Stomach (tissue), 9 donors: ENCODE measurements around the gene ATG16L2. TPM values are rescaled to one million over a fixed set of nuclear protein-coding genes. Genes with fewer than 3 reads are reported as not detected.

ENCODE experiments used
- DNase-seq, 2 donors: peaks; one replicate each; pipeline versions ENCODE4 v3.0.0 to v3.0.0-alpha.2; 2013 to 2019
- H3K27ac ChIP-seq, 5 donors: fragments of 200-600 bp in 4 of 5; sonication (generic) in 4 of 5; one replicate each; pipeline ENCODE4 v1.5.1; 2013 to 2019; ENCODE audit warnings: mild to moderate bottlenecking in 1 of 5, moderate library complexity in 1 of 5
- H3K27me3 ChIP-seq, 3 donors: fragments of 200-600 bp; sonication (generic); one replicate each; pipeline ENCODE4 v1.5.1; 2017 to 2019; ENCODE audit warnings: mixed run types in 1 of 3
- H3K36me3 ChIP-seq, 4 donors: fragments of 200-600 bp; sonication (generic); 1 replicate in 3 of 4; 2 replicates in 1 of 4; pipeline ENCODE4 v1.5.1; 2016 to 2019
- H3K4me1 ChIP-seq, 4 donors: fragments of 200-600 bp; sonication (generic); one replicate each; pipeline ENCODE4 v1.5.1; 2016 to 2019
- H3K4me3 ChIP-seq, 4 donors: fragments of 200-600 bp; sonication (generic) in 3 of 4; one replicate each; pipeline ENCODE4 v1.5.1; 2016 to 2019; ENCODE audit warnings: mild to moderate bottlenecking in 1 of 4
- H3K9me3 ChIP-seq, 4 donors: fragments of 200-600 bp; sonication (generic); one replicate each; pipeline ENCODE4 v1.5.1; 2016 to 2019
- EP300 ChIP-seq: sonication (generic); formaldehyde crosslinking; IDR thresholded peaks from one replicate; pipeline ENCODE4 v1.6.1; 2017; ENCODE audit warnings: antibody characterized with exemption
- POLR2A ChIP-seq, 4 donors: fragments of 450-650 bp; IDR thresholded peaks; one replicate each; pipeline ENCODE4 v1.6.1; 2016; ENCODE audit warnings: antibody characterized with exemption in 4 of 4, control low read depth in 2 of 4, mild to moderate bottlenecking in 1 of 4, moderate library complexity in 1 of 4
- POLR2AphosphoS5 ChIP-seq, 3 donors: sonication (generic); formaldehyde crosslinking; IDR thresholded peaks; one replicate each; pipeline ENCODE4 v1.6.1; 2016; ENCODE audit warnings: antibody characterized with exemption in 3 of 3
- WGBS, 5 donors: extraction: QIAGEN DNeasy Blood & Tissue Kit in 3 of 5; methylation state at CpG; one replicate each; pipeline versions ENCODE4 v1.1.5 to v1.1.7; 2013 to 2018; 5-methylcytosine and 5-hydroxymethylcytosine counted together
- intact Hi-C: fragments of 100-400 bp; cut with DNase I; formaldehyde crosslinking; loops from one replicate; pipeline ENCODE4 v1.15.1; 2023; ENCODE audit warnings: low total_unique reads
- polyA plus RNA-seq, 3 donors: library from polyadenylated mRNA; stranded (reverse); fragments of 200-250 nt; gene quantifications; one replicate each; pipeline ENCODE4 v1.2.3, GENCODE V29; 2013
- total RNA-seq, 5 donors: library from RNA; depleted of rRNA; stranded (reverse); fragments of >200 nt; gene quantifications; one replicate each; pipeline versions ENCODE4 v1.1.0 to v1.2.3, GENCODE V29; 2014 to 2016
- TF ChIP-seq, protein P1 (sequence below), 7 experiments: fragments of 450-650 bp in 4 of 7; fragments of 200-600 bp in 3 of 7; sonication (generic) in 3 of 7; IDR thresholded peaks; one replicate each; pipeline ENCODE4 v1.5.1; 2016 to 2019; ENCODE audit warnings: antibody characterized with exemption in 7 of 7, control low read depth in 2 of 7, mild to moderate bottlenecking in 1 of 7
- donor health status: healthy with polysubstance abuse.
- donor health status: Bipolar disorder and iron deficiency.
- donor health status: healthy.

The ATG16L2 gene
- total and polyA plus RNA-seq, 8 donors = 13.0 to 266 (median 38.2) TPM

DNA sequence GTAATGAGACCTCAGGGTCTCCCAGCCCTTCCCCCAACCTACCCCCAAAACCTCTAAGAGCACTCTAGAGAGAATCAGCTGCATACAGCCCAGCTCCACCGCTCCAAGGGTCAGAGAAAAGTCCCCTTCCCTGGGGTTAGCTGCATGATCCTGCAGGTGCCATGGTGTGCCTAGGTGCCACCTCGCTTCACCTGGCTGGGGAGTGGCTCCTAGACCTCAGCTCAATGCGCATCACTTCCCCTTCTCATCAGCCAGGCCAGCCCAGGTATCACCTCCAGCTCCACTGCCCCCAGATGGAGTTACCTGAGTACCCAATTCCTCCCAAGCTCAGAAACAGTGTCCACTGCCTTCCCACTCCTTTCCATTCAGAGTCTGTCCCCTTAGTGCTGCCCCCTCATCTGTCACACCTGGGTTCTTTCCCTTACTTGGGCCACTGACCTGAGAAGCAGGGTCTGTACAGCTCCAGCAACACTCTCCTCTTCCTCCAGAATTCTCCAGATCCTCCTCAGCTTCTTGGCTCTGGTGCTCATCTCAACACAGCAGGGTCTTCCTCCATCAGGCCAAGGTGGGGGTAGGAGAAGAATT is 21.7 kb upstream of the ATG16L2 start:
- intact Hi-C loops = no loop called here
- Histone ChIP-seq H3K36me3 (no peaks in the 10 kb centered on the region), H3K4me3 (peak overlapping the region in 1 of 4 donors; percentile 63), H3K4me1 (peaks cover 33 to 66% (median 52%) of the 10 kb centered on the region in 4 donors), H3K27ac (peak overlapping the region in 4 of 5 donors; percentile 91 to 95 (median 93)), H3K27me3 (no peaks in the 10 kb centered on the region), H3K9me3 (no peaks in the 10 kb centered on the region)
- WGBS, 5 donors = 94 to 100% (median 96%) methylated on average over 2 to 3 of the region's 3 CpGs
- TF ChIP-seq POLR2A (IDR thresholded peaks at IDR 0.05) (no peak), EP300 (no peak), POLR2AphosphoS5 (IDR thresholded peaks at IDR 0.05) (no peak)
- TF ChIP-seq, protein P1, sequence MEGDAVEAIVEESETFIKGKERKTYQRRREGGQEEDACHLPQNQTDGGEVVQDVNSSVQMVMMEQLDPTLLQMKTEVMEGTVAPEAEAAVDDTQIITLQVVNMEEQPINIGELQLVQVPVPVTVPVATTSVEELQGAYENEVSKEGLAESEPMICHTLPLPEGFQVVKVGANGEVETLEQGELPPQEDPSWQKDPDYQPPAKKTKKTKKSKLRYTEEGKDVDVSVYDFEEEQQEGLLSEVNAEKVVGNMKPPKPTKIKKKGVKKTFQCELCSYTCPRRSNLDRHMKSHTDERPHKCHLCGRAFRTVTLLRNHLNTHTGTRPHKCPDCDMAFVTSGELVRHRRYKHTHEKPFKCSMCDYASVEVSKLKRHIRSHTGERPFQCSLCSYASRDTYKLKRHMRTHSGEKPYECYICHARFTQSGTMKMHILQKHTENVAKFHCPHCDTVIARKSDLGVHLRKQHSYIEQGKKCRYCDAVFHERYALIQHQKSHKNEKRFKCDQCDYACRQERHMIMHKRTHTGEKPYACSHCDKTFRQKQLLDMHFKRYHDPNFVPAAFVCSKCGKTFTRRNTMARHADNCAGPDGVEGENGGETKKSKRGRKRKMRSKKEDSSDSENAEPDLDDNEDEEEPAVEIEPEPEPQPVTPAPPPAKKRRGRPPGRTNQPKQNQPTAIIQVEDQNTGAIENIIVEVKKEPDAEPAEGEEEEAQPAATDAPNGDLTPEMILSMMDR (IDR thresholded peaks at IDR 0.05) = no peak
- peak in 1 of 2 donors; percentile 13 for DNase-seq

DNA sequence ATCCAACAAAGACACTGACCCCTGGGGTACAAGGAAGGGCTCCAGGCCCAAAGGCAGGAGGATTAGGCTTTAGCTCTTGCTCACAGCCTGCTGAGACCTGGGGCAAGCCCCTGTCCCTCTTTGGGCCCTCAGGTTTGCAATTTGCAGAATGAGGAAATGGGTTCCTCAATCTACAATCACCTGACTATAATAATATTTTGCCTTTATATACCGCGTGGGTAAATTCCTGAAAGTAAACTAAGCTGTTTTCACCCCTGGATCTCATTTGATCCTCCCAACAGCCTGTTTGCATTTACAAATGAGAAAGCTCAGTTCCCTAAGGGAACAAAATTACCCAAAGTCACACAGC is 21.2 kb upstream of the ATG16L2 start:
- H3K27me3 ChIP-seq = no peaks in the 10 kb centered on the region
- TF ChIP-seq POLR2A (IDR thresholded peaks at IDR 0.05) = no peak
- TF ChIP-seq EP300 = no peak
- TF ChIP-seq, protein P1 (IDR thresholded peaks at IDR 0.05) = no peak
- no peak for TF ChIP-seq POLR2AphosphoS5 (IDR thresholded peaks at IDR 0.05)
- 31 to 59% (median 46%) methylated on average over 2 of the region's 2 CpGs for WGBS, 5 donors
- peak overlapping the region in 3 of 4 donors; percentile 60 to 75 (median 63) for H3K4me3 ChIP-seq
- intact Hi-C loops = no loop called here
- H3K36me3 ChIP-seq = no peaks in the 10 kb centered on the region
- no peaks in the 10 kb centered on the region for H3K9me3 ChIP-seq
- DNase-seq = no peak
- H3K27ac ChIP-seq = peak overlapping the region; percentile 9 to 95 (median 91)
- peaks cover 29 to 61% (median 47%) of the 10 kb centered on the region in 4 donors for H3K4me1 ChIP-seq

DNA sequence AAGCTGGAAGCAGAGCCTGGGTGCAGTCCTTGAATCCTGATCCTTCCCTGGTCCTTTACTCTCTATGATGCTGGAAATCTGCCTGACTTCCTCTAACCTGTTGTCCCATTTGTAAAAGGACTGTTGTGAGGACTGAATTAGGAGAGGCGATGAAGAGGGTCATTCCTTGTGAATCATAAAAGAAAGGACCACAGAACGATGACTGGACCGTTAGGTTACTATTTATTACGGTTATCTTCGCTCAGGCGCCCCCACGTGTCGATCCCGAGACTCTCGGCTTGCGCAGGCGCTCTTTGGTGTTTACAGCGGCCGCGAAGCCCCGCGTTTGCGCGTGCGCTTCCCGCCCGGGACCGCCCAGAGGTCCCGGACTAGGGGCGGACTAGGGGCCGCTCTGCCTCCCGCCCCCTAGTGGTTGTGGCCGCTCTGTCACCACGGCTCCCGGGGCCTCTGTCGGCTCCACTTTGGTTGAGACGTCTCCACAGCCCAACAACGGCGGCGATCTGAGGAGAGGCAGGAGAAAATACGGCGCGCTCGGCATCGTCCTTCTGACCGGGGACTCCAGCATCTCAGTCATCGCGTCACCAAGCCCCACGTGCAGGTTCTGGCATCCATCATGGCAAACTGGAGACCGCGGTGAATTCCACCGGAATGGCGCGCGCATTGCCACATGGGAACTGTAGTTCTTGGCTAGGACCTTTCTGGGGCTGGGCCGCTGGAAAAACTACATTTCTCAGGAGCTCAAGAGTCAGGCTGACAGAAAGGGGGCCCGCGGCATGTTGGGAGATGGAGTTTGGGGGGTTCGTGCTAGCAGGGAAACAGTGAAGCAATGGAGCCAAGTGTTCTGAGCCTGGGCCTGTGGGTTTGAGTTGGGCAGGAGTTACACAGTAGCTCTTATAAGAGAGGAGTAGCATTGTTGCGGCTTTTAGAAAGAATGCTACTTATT is 20.5 kb upstream of the ATG16L2 start, which contains the start of gene STARD10:
STARD10 (minus strand) TSS at position 623 of the 943 bp plus-strand sequence. CDS start 12,866 bp downstream, outside the sequence.
- peaks cover 25 to 55% (median 41%) of the 10 kb centered on the region in 4 donors for H3K4me1 ChIP-seq
- no peaks in the 10 kb centered on the region for H3K36me3 ChIP-seq
- 1 to 3% (median 1%) methylated on average over 30 to 55 of the region's 55 CpGs for WGBS, 5 donors
- peak within 1 kb of the TSS; percentile 91 to 95 (median 94) for H3K27ac ChIP-seq
- no peaks in the 10 kb centered on the region for H3K9me3 ChIP-seq
- intact Hi-C loops = no loop called here
- peak within 1 kb of the TSS; percentile 59 to 75 (median 62) for H3K4me3 ChIP-seq
- TF ChIP-seq POLR2A (IDR thresholded peaks at IDR 0.05) (no peak), EP300 (no peak), POLR2AphosphoS5 (IDR thresholded peaks at IDR 0.05) (peak; percentile 34 to 82 (median 74))
- TF ChIP-seq, protein P1 (IDR thresholded peaks at IDR 0.05) = peak in 6 of 7 experiments; percentile 93 to 100 (median 98)
- peak; percentile 97 to 99 for DNase-seq
- no peaks in the 10 kb centered on the region for H3K27me3 ChIP-seq

DNA sequence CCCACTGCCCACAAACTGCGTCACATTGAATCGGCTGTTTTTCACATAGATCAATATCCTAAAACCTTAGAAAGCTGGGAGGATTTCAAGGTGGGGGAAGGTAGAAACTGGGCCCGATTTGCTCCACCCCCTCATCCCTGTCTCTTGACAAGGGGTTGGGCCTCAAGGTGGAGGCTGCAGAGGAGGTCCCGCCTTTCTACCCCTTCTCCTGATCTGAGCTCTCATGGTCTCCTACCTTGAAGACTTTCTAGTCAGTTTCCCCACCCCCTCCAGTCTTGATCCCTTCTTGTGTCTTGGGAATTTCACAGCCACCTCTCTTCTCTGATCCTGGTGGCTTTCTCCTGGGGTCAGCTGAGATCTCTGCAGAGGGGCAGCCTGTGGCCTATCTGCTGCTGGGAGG is 15.8 kb upstream of the ATG16L2 start:
- intact Hi-C loops = no loop called here
- Histone ChIP-seq H3K9me3 (no peaks in the 10 kb centered on the region), H3K36me3 (no peaks in the 10 kb centered on the region)

More for the DNA sequence above, 15.8 kb upstream of the ATG16L2 start:
- Histone ChIP-seq H3K4me3 (no peak overlapping the region), H3K27me3 (no peaks in the 10 kb centered on the region), H3K4me1 (peaks cover 9 to 18% (median 12%) of the 10 kb centered on the region in 4 donors), H3K27ac (no peak overlapping the region)
- 74 to 83% (median 79%) methylated on average over 4 of the region's 4 CpGs for WGBS, 5 donors
- no peak for DNase-seq
- TF ChIP-seq POLR2A (IDR thresholded peaks at IDR 0.05) (no peak), EP300 (no peak), POLR2AphosphoS5 (IDR thresholded peaks at IDR 0.05) (no peak)
- TF ChIP-seq, protein P1 (IDR thresholded peaks at IDR 0.05) = no peak
